Left ventricle myocardium inferior (tissue), 1 donor: ENCODE results near the gene CACHD1. TPM values are rescaled to one million over a fixed set of nuclear protein-coding genes. Genes with fewer than 3 reads are reported as not detected.

Source experiments
- DNase-seq: peaks from one replicate; pipeline ENCODE4 v3.0.0-alpha.2; 2020
- H3K27ac ChIP-seq: fragments of 200-600 bp; replicated peaks from 2 replicates; pipeline ENCODE4 v1.8.0; 2021
- H3K27me3 ChIP-seq: fragments of 200-600 bp; 2 replicates; pipeline ENCODE4 v1.8.0; 2021; ENCODE audit warnings: low read depth
- H3K36me3 ChIP-seq: fragments of 200-600 bp; 2 replicates; pipeline ENCODE4 v1.8.0; 2021
- H3K4me1 ChIP-seq: fragments of 200-600 bp; 2 replicates; pipeline ENCODE4 v1.8.0; 2021
- H3K4me3 ChIP-seq: fragments of 200-600 bp; 2 replicates; pipeline ENCODE4 v1.8.0; 2021; ENCODE audit warnings: mild to moderate bottlenecking, moderate library complexity
- H3K9me3 ChIP-seq: fragments of 200-600 bp; replicated peaks from 2 replicates; pipeline ENCODE4 v1.8.0; 2021
- intact Hi-C: fragments of 100-400 bp; cut with micrococcal nuclease; formaldehyde crosslinking; loops from one replicate; pipeline ENCODE4 v1.11.0; 2022
- total RNA-seq: library from RNA; stranded (reverse); fragmentation: NEBNext Ultra II Directional; extraction: Animal tissue kit (Norgen Biotek cat#: 25700); gene quantifications from one replicate; pipeline ENCODE4 v1.2.1, GENCODE V29; 2021
- TF ChIP-seq, protein P1 (sequence below): fragments of 200-600 bp; IDR thresholded peaks from 2 replicates; pipeline ENCODE4 v1.8.0; 2021; ENCODE audit warnings: antibody characterized with exemption, mild to moderate bottlenecking, borderline replicate concordance
- donor health status: DM: no; HTN: yes; CAD: no; lungs with severe emphysema.

CACHD1 gene
- total RNA-seq, 1 donor from 2014 or later, result 2.7 TPM

DNA sequence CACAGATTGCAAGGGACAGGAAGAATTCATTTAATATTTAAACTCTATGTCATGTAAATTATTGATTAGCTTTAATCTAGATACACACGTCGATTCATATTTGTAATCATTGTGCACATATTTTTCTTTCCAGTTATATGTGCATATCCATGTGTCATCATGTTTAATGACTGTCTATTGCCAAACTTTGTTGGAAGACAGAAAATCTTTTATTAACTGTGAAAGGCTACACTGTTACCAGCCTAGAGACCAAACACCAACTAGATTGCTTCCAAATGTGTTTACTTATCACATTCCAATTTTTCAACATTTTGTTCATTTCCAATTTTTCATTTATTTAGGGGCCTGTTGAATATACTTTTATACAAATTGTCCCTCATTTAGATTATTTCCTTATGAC lies 43.2 kb upstream of the CACHD1 start:
- no peaks in the 10 kb centered on the region for H3K36me3 ChIP-seq
- H3K27ac ChIP-seq, result no peak overlapping the region
- no peak for DNase-seq
- no peaks in the 10 kb centered on the region for H3K4me1 ChIP-seq
- H3K4me3 ChIP-seq, result no peak overlapping the region
- no peaks in the 10 kb centered on the region for H3K27me3 ChIP-seq
- no peaks in the 10 kb centered on the region for H3K9me3 ChIP-seq
- TF ChIP-seq, protein P1, sequence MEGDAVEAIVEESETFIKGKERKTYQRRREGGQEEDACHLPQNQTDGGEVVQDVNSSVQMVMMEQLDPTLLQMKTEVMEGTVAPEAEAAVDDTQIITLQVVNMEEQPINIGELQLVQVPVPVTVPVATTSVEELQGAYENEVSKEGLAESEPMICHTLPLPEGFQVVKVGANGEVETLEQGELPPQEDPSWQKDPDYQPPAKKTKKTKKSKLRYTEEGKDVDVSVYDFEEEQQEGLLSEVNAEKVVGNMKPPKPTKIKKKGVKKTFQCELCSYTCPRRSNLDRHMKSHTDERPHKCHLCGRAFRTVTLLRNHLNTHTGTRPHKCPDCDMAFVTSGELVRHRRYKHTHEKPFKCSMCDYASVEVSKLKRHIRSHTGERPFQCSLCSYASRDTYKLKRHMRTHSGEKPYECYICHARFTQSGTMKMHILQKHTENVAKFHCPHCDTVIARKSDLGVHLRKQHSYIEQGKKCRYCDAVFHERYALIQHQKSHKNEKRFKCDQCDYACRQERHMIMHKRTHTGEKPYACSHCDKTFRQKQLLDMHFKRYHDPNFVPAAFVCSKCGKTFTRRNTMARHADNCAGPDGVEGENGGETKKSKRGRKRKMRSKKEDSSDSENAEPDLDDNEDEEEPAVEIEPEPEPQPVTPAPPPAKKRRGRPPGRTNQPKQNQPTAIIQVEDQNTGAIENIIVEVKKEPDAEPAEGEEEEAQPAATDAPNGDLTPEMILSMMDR, result no peak
- intact Hi-C loops, result no loop called here

DNA sequence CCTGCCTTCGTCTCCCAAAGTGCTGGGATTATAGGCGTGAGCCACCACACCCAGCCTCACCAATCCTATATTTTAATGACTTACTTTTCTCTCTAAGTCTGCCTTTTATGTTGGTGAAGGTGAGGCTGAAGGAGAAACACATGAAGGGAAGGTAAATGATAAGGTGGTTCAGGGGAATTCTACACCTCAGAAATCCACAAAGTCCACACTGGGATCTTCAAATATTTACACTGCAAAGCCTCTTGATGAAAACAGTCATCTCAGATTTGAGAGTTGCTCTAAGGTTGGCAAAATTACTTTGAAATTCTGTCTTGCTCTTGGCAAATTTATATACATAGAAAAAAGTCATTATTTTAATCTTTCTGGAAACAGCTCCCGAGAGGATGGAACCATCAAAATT lies 42.0 kb upstream of the CACHD1 start:
- Histone ChIP-seq H3K27ac (no peak overlapping the region), H3K4me3 (no peak overlapping the region), H3K9me3 (no peaks in the 10 kb centered on the region), H3K36me3 (no peaks in the 10 kb centered on the region), H3K27me3 (no peaks in the 10 kb centered on the region), H3K4me1 (no peaks in the 10 kb centered on the region)
- intact Hi-C loops, result no loop called here
- no peak for DNase-seq
- TF ChIP-seq, protein P1, result no peak

DNA sequence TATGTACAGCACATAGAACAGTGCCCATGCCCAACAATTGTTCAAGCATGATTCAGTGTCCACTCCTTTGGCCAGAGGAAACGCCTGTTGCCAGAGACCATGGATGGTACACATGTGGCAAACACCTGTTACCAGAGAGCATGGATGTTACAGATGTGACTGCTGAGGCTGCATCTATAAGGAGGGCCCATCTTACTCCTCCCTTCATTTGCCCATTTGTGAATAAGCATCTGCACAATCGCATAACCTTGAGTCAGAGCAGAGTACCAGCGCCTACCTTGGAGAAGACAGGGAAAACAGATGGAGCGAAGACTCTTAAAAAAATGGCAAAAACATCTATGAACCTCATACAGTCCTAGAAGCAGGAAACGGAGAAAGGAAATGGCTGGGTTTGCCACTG lies 36.6 kb upstream of the CACHD1 start:
- no peak for DNase-seq
- Histone ChIP-seq H3K27me3 (no peaks in the 10 kb centered on the region), H3K36me3 (no peaks in the 10 kb centered on the region), H3K4me3 (no peak overlapping the region), H3K4me1 (no peaks in the 10 kb centered on the region), H3K9me3 (no peaks in the 10 kb centered on the region), H3K27ac (no peak overlapping the region)
- intact Hi-C loops, result no loop called here
- TF ChIP-seq, protein P1, result no peak

DNA sequence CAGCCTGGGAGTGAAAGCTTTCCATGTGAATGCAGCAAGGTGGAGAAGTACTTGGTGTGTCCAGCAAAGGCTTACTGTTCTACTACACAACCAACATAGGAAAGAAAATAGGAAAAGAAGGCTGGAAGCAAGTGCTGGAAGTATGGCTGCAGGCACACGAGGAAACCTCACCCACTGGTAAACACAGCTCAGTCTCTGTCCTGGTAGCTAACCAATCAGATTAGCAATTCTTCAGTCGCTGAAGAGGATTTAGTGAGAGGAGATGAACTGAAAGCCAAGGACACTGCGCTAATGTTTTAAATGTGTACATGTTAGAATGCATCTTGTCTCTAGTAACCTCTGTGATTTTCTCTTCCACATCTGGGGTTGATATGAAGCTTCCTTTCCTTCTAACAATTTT lies 36.2 kb upstream of the CACHD1 start:
- intact Hi-C loops, result no loop called here
- Histone ChIP-seq H3K4me3 (no peak overlapping the region), H3K27me3 (no peaks in the 10 kb centered on the region), H3K36me3 (no peaks in the 10 kb centered on the region), H3K9me3 (no peaks in the 10 kb centered on the region), H3K27ac (no peak overlapping the region), H3K4me1 (no peaks in the 10 kb centered on the region)
- DNase-seq, result no peak
- TF ChIP-seq, protein P1, result no peak

DNA sequence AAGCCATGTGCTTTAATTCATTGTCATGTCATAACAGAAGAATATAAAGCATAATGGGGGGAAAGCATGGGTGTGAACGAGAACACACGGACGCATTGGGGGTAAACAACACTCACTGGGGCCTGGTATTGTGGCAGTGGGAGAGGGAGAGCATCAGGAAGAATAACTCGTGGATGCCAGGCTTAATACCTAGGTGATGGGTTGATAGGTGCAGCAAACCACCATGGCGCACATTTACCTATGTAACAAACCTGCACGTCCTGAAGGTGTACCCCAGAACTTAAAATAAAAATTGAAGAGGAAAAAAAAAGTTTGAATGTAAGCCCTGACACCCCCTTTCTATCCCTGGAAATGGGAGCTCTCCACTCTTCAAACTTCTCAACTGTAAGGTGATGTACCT lies 34.9 kb upstream of the CACHD1 start:
- intact Hi-C loops, result no loop called here
- Histone ChIP-seq H3K9me3 (no peaks in the 10 kb centered on the region), H3K36me3 (no peaks in the 10 kb centered on the region), H3K4me1 (no peaks in the 10 kb centered on the region), H3K27me3 (no peaks in the 10 kb centered on the region), H3K4me3 (no peak overlapping the region), H3K27ac (no peak overlapping the region)
- DNase-seq, result no peak
- TF ChIP-seq, protein P1, result no peak

DNA sequence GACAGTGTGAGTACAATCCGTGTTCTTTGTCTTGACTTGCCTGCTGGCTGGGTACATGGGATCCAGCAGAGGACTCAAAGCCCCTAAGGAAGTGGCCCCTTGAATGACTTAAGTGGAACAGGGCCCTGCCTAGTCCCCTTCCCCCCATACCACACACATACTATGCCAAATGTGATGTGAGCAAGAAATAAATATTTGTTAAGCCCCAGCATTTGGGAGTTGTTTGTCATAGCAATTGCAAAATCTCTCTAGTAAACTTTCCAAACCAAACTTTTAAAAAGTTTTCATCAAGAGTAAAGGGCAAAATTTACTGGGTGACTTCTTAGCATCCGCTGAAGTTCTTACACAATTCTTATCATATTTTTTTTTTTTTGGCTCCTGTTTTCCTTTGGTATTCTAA lies 32.5 kb upstream of the CACHD1 start:
- intact Hi-C loops, result no loop called here
- Histone ChIP-seq H3K27ac (no peak overlapping the region), H3K27me3 (no peaks in the 10 kb centered on the region), H3K36me3 (no peaks in the 10 kb centered on the region), H3K4me1 (no peaks in the 10 kb centered on the region), H3K9me3 (no peaks in the 10 kb centered on the region), H3K4me3 (no peak overlapping the region)
- TF ChIP-seq, protein P1, result no peak
- DNase-seq, result no peak
